Activated CD4-positive, alpha-beta T cell treated with anti-CD3 and anti-CD28 coated beads for 36 hours (primary cell): Measurements from ENCODE around the gene CHRNA5. TPM values are rescaled to one million over a fixed set of nuclear protein-coding genes. Genes with fewer than 3 reads are reported as not detected.
A peak's percentile ranks its signal among the peaks of the same experiment; 100 is the strongest.

ENCODE experiments used
- ATAC-seq: fragments of 200-7000 bp; cut with Tn5 transposase; one replicate; pipeline ENCODE4 v1.10.0; 2021; ENCODE audit warnings: mild to moderate bottlenecking, moderate library complexity
- CTCF ChIA-PET: fragments of 350-600 bp; sonication (Branson Sonifier 250); formaldehyde crosslinking; loops from one replicate; lab custom pipeline; 2021; ENCODE audit warnings: antibody characterized with exemption; lab: Charles Lee
- POLR2A ChIA-PET: fragments of 350-600 bp; sonication (Branson Sonifier 250); formaldehyde crosslinking; loops from one replicate; lab custom pipeline; 2021; ENCODE audit warnings: antibody characterized with exemption, inconsistent platforms; lab: Charles Lee
- DNase-seq: peaks from one replicate; pipeline ENCODE4 v3.0.0-alpha.2; 2020
- H3K27ac Mint-ChIP-seq: one replicate; pipeline ENCODE4 v1.8.0; 2021; ENCODE audit warnings: mixed read lengths
- H3K27me3 Mint-ChIP-seq: one replicate; pipeline ENCODE4 v1.8.0; 2021; ENCODE audit warnings: mixed read lengths
- H3K36me3 Mint-ChIP-seq: one replicate; pipeline ENCODE4 v1.8.0; 2021; ENCODE audit warnings: low read depth, mixed read lengths
- H3K4me1 Mint-ChIP-seq: one replicate; pipeline ENCODE4 v1.8.0; 2021; ENCODE audit warnings: mixed read lengths
- H3K4me3 Mint-ChIP-seq: one replicate; pipeline ENCODE4 v1.8.0; 2021; ENCODE audit warnings: mild to moderate bottlenecking, moderate library complexity, mixed read lengths
- H3K9me3 Mint-ChIP-seq: one replicate; pipeline ENCODE4 v1.8.0; 2021; ENCODE audit warnings: low read depth, mixed read lengths
- intact Hi-C, 2 experiments: fragments of 100-400 bp; cut with DNase I in 1 of 2; cut with micrococcal nuclease in 1 of 2; formaldehyde crosslinking; loops; one replicate each; pipeline versions ENCODE4 v1.14.2 to v1.15.1; 2022 to 2024; cut with DNase I, micrococcal nuclease
- total RNA-seq, 2 experiments: library from RNA; stranded (reverse); gene quantifications; one replicate each; pipeline ENCODE4 v1.2.3, GENCODE V29; 2021

Gene CHRNA5
- total RNA-seq, 2 experiments from 2014 or later = 6.5 to 8.5 TPM

- H3K4me3 Mint-ChIP-seq = peak overlapping the region; percentile 77
- ATAC-seq (peak; percentile 8), DNase-seq (no peak)
- no peak overlapping the region for H3K27ac Mint-ChIP-seq
- CTCF ChIA-PET = interaction anchor here (0.5 to 1.8 kb wide), 5 partner anchors 13 to 1661 kb away, joined by 3 to 15 read pairs (median 3); partner anchors contain the start of gene PSMA4
- peaks cover 26% of the 10 kb centered on the region for H3K4me1 Mint-ChIP-seq
- intact Hi-C loops = loop anchor here in 1 of 2 experiments (1.0 to 2.0 kb wide), 4 partner anchors 25 to 128 kb away; partner anchors contain the start of genes HYKK and IREB2
- H3K36me3 Mint-ChIP-seq = no peaks in the 10 kb centered on the region
- POLR2A ChIA-PET = interaction anchor here (0.9 to 1.1 kb wide), 2 partner anchors 26 to 128 kb away, joined by 3 to 5 read pairs; partner anchors contain the start of gene PSMA4
- no peaks in the 10 kb centered on the region for H3K9me3 Mint-ChIP-seq
- H3K27me3 Mint-ChIP-seq = peaks cover 15% of the 10 kb centered on the region
Measured at GRCh38 chr15:78565951-78566774, 843 bp downstream of the CHRNA5 start.

DNA sequence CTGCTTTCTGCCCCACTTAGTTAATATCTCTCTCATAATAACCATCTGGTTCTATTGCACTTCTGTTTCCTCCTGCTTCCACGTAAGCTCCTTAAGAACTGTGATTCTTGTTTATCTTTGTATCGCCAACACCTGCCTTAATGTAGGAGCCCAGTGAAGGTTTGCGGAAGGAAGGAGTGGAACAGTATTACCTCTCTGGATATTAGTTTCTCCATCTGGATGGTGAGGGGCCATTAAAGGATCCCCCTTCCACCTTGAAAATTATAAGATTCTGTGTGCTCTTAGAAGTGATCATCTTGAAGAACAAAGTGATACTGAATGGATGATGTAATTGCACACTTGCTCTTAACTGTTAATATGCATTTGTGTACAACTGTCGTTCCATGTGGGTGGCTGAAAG is 2.2 kb downstream of the CHRNA5 start:
- peaks cover 15% of the 10 kb centered on the region for H3K27me3 Mint-ChIP-seq
- H3K4me1 Mint-ChIP-seq = peaks cover 26% of the 10 kb centered on the region
- no peaks in the 10 kb centered on the region for H3K36me3 Mint-ChIP-seq
- ChIA-PET POLR2A (no interaction called here), CTCF (interaction anchor here (0.7 kb wide), 1 partner anchor 24 kb away, joined by 3 read pairs; no protein-coding TSS in a partner anchor)
- DNase-seq (no peak), ATAC-seq (no peak)
- no peak overlapping the region for H3K27ac Mint-ChIP-seq
- no peak overlapping the region for H3K4me3 Mint-ChIP-seq
- intact Hi-C loops = no loop called here
- no peaks in the 10 kb centered on the region for H3K9me3 Mint-ChIP-seq

GRCh38 chr15:78570710-78571109 is 5.4 kb downstream of the CHRNA5 start:
- peaks cover 18% of the 10 kb centered on the region for H3K4me1 Mint-ChIP-seq
- ATAC-seq = no peak
- DNase-seq = no peak
- ChIA-PET CTCF (no interaction called here), POLR2A (no interaction called here)
- H3K9me3 Mint-ChIP-seq = no peaks in the 10 kb centered on the region
- H3K27me3 Mint-ChIP-seq = peaks cover 15% of the 10 kb centered on the region
- no peak overlapping the region for H3K4me3 Mint-ChIP-seq
- intact Hi-C loops = no loop called here
- no peak overlapping the region for H3K27ac Mint-ChIP-seq
- H3K36me3 Mint-ChIP-seq = no peaks in the 10 kb centered on the region

DNA sequence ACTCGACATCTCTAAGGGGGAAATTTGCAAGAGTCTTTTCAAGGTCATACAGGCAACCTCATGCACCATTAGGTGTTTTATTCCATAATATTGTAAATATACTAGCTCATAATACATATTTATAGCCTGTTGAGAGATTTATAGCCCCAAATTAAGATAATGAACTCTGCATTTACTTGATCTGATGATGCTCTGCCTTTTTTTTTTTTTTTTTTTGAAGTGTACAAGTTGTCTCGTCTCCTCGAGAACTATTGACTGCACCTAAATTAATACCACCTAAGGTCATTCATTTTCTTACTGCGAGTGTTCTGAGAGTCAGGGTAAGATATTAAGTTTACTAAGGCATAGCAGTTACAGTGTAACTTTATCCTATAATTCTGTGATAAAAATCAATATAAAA is 6.1 kb downstream of the CHRNA5 start:
- ChIA-PET POLR2A (no interaction called here), CTCF (interaction anchor here (0.6 kb wide), 1 partner anchor 79 kb away, joined by 4 read pairs; no protein-coding TSS in a partner anchor)
- intact Hi-C loops = no loop called here
- no peak for DNase-seq
- Mint-ChIP-seq H3K9me3 (no peaks in the 10 kb centered on the region), H3K36me3 (no peaks in the 10 kb centered on the region), H3K4me3 (no peak overlapping the region), H3K4me1 (peaks cover 14% of the 10 kb centered on the region), H3K27ac (no peak overlapping the region), H3K27me3 (peaks cover 11% of the 10 kb centered on the region)
- no peak for ATAC-seq

- Mint-ChIP-seq H3K4me3 (no peak overlapping the region), H3K9me3 (no peaks in the 10 kb centered on the region), H3K36me3 (no peaks in the 10 kb centered on the region), H3K4me1 (peaks cover 3% of the 10 kb centered on the region), H3K27me3 (no peaks in the 10 kb centered on the region), H3K27ac (no peak overlapping the region)
- intact Hi-C loops = no loop called here
- POLR2A ChIA-PET = no interaction called here
- DNase-seq = no peak
- CTCF ChIA-PET = interaction anchor here (0.5 kb wide), 1 partner anchor 22 kb away, joined by 3 read pairs; no protein-coding TSS in a partner anchor
- no peak for ATAC-seq
Measured at GRCh38 chr15:78573416-78573815, 8.1 kb downstream of the CHRNA5 start.

GRCh38 chr15:78574944-78575343 is 9.6 kb downstream of the CHRNA5 start:
- Mint-ChIP-seq H3K36me3 (no peaks in the 10 kb centered on the region), H3K4me1 (no peaks in the 10 kb centered on the region), H3K27me3 (no peaks in the 10 kb centered on the region), H3K4me3 (no peak overlapping the region), H3K27ac (no peak overlapping the region), H3K9me3 (no peaks in the 10 kb centered on the region)
- ChIA-PET POLR2A (no interaction called here), CTCF (interaction anchor here (0.7 kb wide), 1 partner anchor 15 kb away, joined by 3 read pairs; no protein-coding TSS in a partner anchor)
- intact Hi-C loops = no loop called here
- DNase-seq = no peak
- no peak for ATAC-seq

GRCh38 chr15:78597583-78597982 is 32.3 kb downstream of the CHRNA5 start:
- no peak for DNase-seq
- ChIA-PET CTCF (no interaction called here), POLR2A (no interaction called here)
- H3K36me3 Mint-ChIP-seq = no peaks in the 10 kb centered on the region
- H3K4me3 Mint-ChIP-seq = no peak overlapping the region
- no peak overlapping the region for H3K27ac Mint-ChIP-seq
- H3K9me3 Mint-ChIP-seq = no peaks in the 10 kb centered on the region
- H3K27me3 Mint-ChIP-seq = no peaks in the 10 kb centered on the region
- intact Hi-C loops = no loop called here
- no peak for ATAC-seq
- H3K4me1 Mint-ChIP-seq = no peaks in the 10 kb centered on the region

- H3K36me3 Mint-ChIP-seq = no peaks in the 10 kb centered on the region
- POLR2A ChIA-PET = no interaction called here
- no peaks in the 10 kb centered on the region for H3K27me3 Mint-ChIP-seq
- DNase-seq (no peak), ATAC-seq (no peak)
- no peak overlapping the region for H3K4me3 Mint-ChIP-seq
- no peak overlapping the region for H3K27ac Mint-ChIP-seq
- H3K4me1 Mint-ChIP-seq = no peaks in the 10 kb centered on the region
- intact Hi-C loops = no loop called here
- CTCF ChIA-PET = interaction anchor here (0.7 kb wide), 2 partner anchors 19 to 128 kb away, joined by 3 to 5 read pairs; no protein-coding TSS in a partner anchor
- no peaks in the 10 kb centered on the region for H3K9me3 Mint-ChIP-seq
Measured at GRCh38 chr15:78598348-78598747, 33.0 kb downstream of the CHRNA5 start.

DNA sequence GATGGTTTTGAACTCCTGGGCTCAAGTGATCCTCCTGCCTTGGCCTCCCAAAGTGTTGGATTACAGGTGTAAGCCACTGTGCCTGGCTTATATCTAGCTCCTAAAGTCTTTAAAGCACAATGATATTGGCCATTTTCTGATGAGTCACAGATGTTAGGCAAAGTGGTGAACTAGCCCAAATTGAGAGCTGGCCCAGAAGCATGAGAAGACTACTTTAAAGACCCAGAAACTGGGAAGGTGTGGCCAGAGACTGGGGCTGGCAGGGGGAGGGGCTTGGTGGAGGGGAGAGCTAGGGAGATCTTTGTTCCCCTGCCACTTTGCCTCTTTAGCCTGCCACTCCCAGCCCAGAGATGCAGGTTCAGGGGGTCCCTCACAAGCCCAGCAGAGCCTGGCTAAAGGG is 33.9 kb downstream of the CHRNA5 start:
- no peak for DNase-seq
- Mint-ChIP-seq H3K4me3 (no peak overlapping the region), H3K4me1 (no peaks in the 10 kb centered on the region), H3K27ac (no peak overlapping the region), H3K27me3 (no peaks in the 10 kb centered on the region), H3K36me3 (no peaks in the 10 kb centered on the region), H3K9me3 (no peaks in the 10 kb centered on the region)
- POLR2A ChIA-PET = no interaction called here
- intact Hi-C loops = no loop called here
- CTCF ChIA-PET = interaction anchor here (0.7 kb wide), 1 partner anchor 42 kb away, joined by 3 read pairs; no protein-coding TSS in a partner anchor
- no peak for ATAC-seq

GRCh38 chr15:78603467-78603866 is 38.1 kb downstream of the CHRNA5 start:
- intact Hi-C loops = no loop called here
- H3K27ac Mint-ChIP-seq = no peak overlapping the region
- POLR2A ChIA-PET = no interaction called here
- no peaks in the 10 kb centered on the region for H3K36me3 Mint-ChIP-seq
- H3K4me1 Mint-ChIP-seq = no peaks in the 10 kb centered on the region
- peaks cover 3% of the 10 kb centered on the region for H3K27me3 Mint-ChIP-seq
- no peak overlapping the region for H3K4me3 Mint-ChIP-seq
- no peaks in the 10 kb centered on the region for H3K9me3 Mint-ChIP-seq
- DNase-seq = no peak
- ATAC-seq = no peak
- CTCF ChIA-PET = interaction anchor here (1.5 kb wide), 1 partner anchor 107 kb away, joined by 4 read pairs; no protein-coding TSS in a partner anchor

GRCh38 chr15:78604420-78604819 is 39.1 kb downstream of the CHRNA5 start:
- Mint-ChIP-seq H3K9me3 (no peaks in the 10 kb centered on the region), H3K27me3 (peaks cover 3% of the 10 kb centered on the region), H3K4me1 (no peaks in the 10 kb centered on the region), H3K4me3 (no peak overlapping the region), H3K36me3 (no peaks in the 10 kb centered on the region), H3K27ac (no peak overlapping the region)
- POLR2A ChIA-PET = no interaction called here
- no peak for ATAC-seq
- CTCF ChIA-PET = no interaction called here
- no peak for DNase-seq
- intact Hi-C loops = no loop called here

DNA sequence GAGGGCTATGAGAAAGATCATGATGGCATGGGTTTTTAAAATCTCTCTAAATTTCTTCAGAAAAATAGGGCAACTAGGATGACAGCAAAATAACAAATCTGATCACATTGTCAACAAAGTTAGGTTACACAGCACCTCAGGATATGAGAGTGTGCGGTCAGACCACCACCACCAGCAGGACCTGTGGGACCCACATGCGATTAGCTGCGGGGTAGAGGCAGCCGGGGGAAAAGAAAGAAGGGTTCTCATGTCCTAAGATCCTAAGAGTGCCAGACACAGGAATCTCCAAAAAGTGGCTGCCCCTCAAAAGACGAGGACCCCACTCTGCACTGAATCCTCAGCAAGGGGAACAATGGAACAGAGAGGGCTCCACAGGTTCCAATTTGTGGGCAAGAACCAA is 39.9 kb downstream of the CHRNA5 start:
- Mint-ChIP-seq H3K27ac (no peak overlapping the region), H3K4me3 (no peak overlapping the region), H3K27me3 (peaks cover 3% of the 10 kb centered on the region), H3K4me1 (no peaks in the 10 kb centered on the region), H3K36me3 (no peaks in the 10 kb centered on the region), H3K9me3 (no peaks in the 10 kb centered on the region)
- POLR2A ChIA-PET = no interaction called here
- CTCF ChIA-PET = no interaction called here
- intact Hi-C loops = no loop called here
- no peak for ATAC-seq
- no peak for DNase-seq
